IMR-90 (cell line): ENCODE measurements around the gene DLGAP4. TPM values are rescaled to one million over a fixed set of nuclear protein-coding genes. Genes with fewer than 3 reads are reported as not detected.

ENCODE experiments used
- ATAC-seq: fragments of 200-7000 bp; cut with Tn5 transposase; 2 replicates; pipeline ENCODE4 v1.9.1; 2020; ENCODE audit warnings: low read depth, mild to moderate bottlenecking, moderate library complexity
- BruUV-seq: library from RNA; stranded (reverse); fragments of 400-500 nt; replicated peaks from 2 replicates; lab custom pipeline; 2021; lab: Mats Ljungman, UMichigan
- CTCF ChIA-PET: fragments of 300-600 bp; formaldehyde crosslinking; extraction: SDS; loops from one replicate; lab custom pipeline; 2021; ENCODE audit warnings: antibody characterized with exemption; lab: Yijun Ruan, JAX
- POLR2A ChIA-PET: fragments of 300-600 bp; sonication (Branson Sonifier 250); formaldehyde crosslinking; loops from one replicate; lab custom pipeline; 2022; ENCODE audit warnings: antibody characterized with exemption; ENCODE audit not compliant: unreplicated experiment; lab: Charles Lee
- DNase-seq: peaks from one replicate; pipeline ENCODE4 v3.0.0; 2013
- H2AFZ ChIP-seq: replicated peaks from 2 replicates; pipeline ENCODE3; 2013; ENCODE audit warnings: low read length, mild to moderate bottlenecking; ENCODE audit not compliant: poor library complexity
- H2AK5ac ChIP-seq: 2 replicates; pipeline ENCODE4 v1.6.1; 2013; ENCODE audit warnings: low read depth, low read length, inconsistent platforms
- H2AK9ac ChIP-seq: replicated peaks from 2 replicates; pipeline ENCODE3; 2013; ENCODE audit warnings: mild to moderate bottlenecking, low read depth, low read length, moderate library complexity; ENCODE audit not compliant: poor library complexity
- H2BK120ac ChIP-seq: 2 replicates; pipeline ENCODE4 v1.6.1; 2013; ENCODE audit warnings: low read depth, low read length, inconsistent platforms
- H2BK15ac ChIP-seq: 3 replicates; pipeline ENCODE4 v1.6.1; 2013; ENCODE audit warnings: low read depth, low read length, inconsistent platforms
- H2BK20ac ChIP-seq: 2 replicates; pipeline ENCODE4 v1.6.1; 2013; ENCODE audit warnings: low read depth, mild to moderate bottlenecking, inconsistent platforms, low read length, moderate library complexity
- H2BK5ac ChIP-seq: 2 replicates; pipeline ENCODE4 v1.6.1; 2013; ENCODE audit warnings: mild to moderate bottlenecking, low read depth, low read length, inconsistent platforms; ENCODE audit not compliant: poor library complexity, severe bottlenecking
- H3K14ac ChIP-seq: replicated peaks from 2 replicates; pipeline ENCODE4 v1.6.1; 2013; ENCODE audit warnings: low read depth, low read length, inconsistent platforms
- H3K18ac ChIP-seq: 2 replicates; pipeline ENCODE4 v1.6.1; 2013; ENCODE audit warnings: low read depth, low read length, control low read depth
- H3K23ac ChIP-seq: 2 replicates; pipeline ENCODE4 v1.6.1; 2013; ENCODE audit warnings: low read depth, low read length, inconsistent platforms
- H3K27ac ChIP-seq: 2 replicates; pipeline ENCODE4 v1.5.1; 2013; ENCODE audit warnings: mild to moderate bottlenecking, control low read depth, low read length; ENCODE audit not compliant: insufficient read depth
- H3K27me3 ChIP-seq: 2 replicates; pipeline ENCODE4 v1.6.1; 2013; ENCODE audit warnings: low read length; ENCODE audit not compliant: control insufficient read depth, insufficient read depth
- H3K36me3 ChIP-seq: 2 replicates; pipeline ENCODE4 v1.6.1; 2013; ENCODE audit warnings: low read length, mixed read lengths; ENCODE audit not compliant: control insufficient read depth, insufficient read depth
- H3K4ac ChIP-seq: 2 replicates; pipeline ENCODE4 v1.6.1; 2013; ENCODE audit warnings: low read depth, low read length, inconsistent platforms
- H3K4me1 ChIP-seq: 2 replicates; pipeline ENCODE4 v1.6.1; 2013; ENCODE audit warnings: low read length, mixed read lengths; ENCODE audit not compliant: control insufficient read depth, insufficient read depth
- H3K4me2 ChIP-seq: 2 replicates; pipeline ENCODE4 v1.6.1; 2013; ENCODE audit warnings: low read depth, mild to moderate bottlenecking, control low read depth, low read length, moderate library complexity
- H3K4me3 ChIP-seq: 2 replicates; pipeline ENCODE4 v1.5.1; 2013; ENCODE audit warnings: low read depth, mild to moderate bottlenecking, control low read depth, low read length, moderate library complexity; ENCODE audit not compliant: insufficient read depth
- H3K56ac ChIP-seq: 2 replicates; pipeline ENCODE4 v1.6.1; 2013; ENCODE audit warnings: low read length, inconsistent platforms; ENCODE audit not compliant: insufficient read depth; ENCODE audit errors: extremely low read depth
- H3K79me1 ChIP-seq, 2 experiments: 2 replicates each; pipeline ENCODE4 v1.6.1; 2013; ENCODE audit warnings: low read length in 2 of 2, inconsistent platforms in 1 of 2, low read depth in 1 of 2
- H3K9ac ChIP-seq: 2 replicates; pipeline ENCODE4 v1.6.1; 2013; ENCODE audit warnings: low read depth, low read length, control low read depth
- H3K9me1 ChIP-seq: 2 replicates; pipeline ENCODE4 v1.6.1; 2013; ENCODE audit warnings: low read length, inconsistent platforms; ENCODE audit not compliant: insufficient read depth
- H3K9me3 ChIP-seq: 2 replicates; pipeline ENCODE4 v1.6.1; 2013; ENCODE audit warnings: low read length; ENCODE audit not compliant: control insufficient read depth, insufficient read depth
- H4K20me1 ChIP-seq: 2 replicates; pipeline ENCODE4 v1.6.1; 2013; ENCODE audit warnings: low read length, inconsistent platforms; ENCODE audit not compliant: insufficient read depth
- H4K5ac ChIP-seq: 2 replicates; pipeline ENCODE4 v1.6.1; 2013; ENCODE audit warnings: mild to moderate bottlenecking, low read depth, low read length, control low read depth
- H4K8ac ChIP-seq, 2 experiments: 2 replicates each; pipeline ENCODE4 v1.6.1; 2013; ENCODE audit warnings: low read depth in 2 of 2, low read length in 2 of 2, control low read depth in 1 of 2, inconsistent platforms in 1 of 2
- H4K91ac ChIP-seq: 2 replicates; pipeline ENCODE4 v1.6.1; 2013; ENCODE audit warnings: low read depth, low read length, inconsistent platforms; ENCODE audit not compliant: insufficient read depth
- ELK1 ChIP-seq: fragments of 150-350 bp; IDR thresholded peaks from 2 replicates; pipeline ENCODE4 v1.6.1; 2016; ENCODE audit warnings: low read depth, mild to moderate bottlenecking, low read length, moderate library complexity, borderline replicate concordance
- MAZ ChIP-seq: IDR thresholded peaks from 2 replicates; pipeline ENCODE4 v1.6.1; 2012; ENCODE audit warnings: low read depth, mild to moderate bottlenecking, low read length, improper control_type of control experiment, moderate library complexity, borderline replicate concordance
- MXI1 ChIP-seq: IDR thresholded peaks from 2 replicates; pipeline ENCODE4 v1.6.1; 2012; ENCODE audit warnings: low read depth, mild to moderate bottlenecking, low read length, moderate library complexity, borderline replicate concordance
- NFE2L2 ChIP-seq: fragments of 150-350 bp; IDR thresholded peaks from 2 replicates; pipeline ENCODE4 v1.6.1; 2016; ENCODE audit warnings: low read depth, mild to moderate bottlenecking, low read length
- POLR2A ChIP-seq: IDR thresholded peaks from 2 replicates; pipeline ENCODE4 v1.6.1; 2012; ENCODE audit warnings: mild to moderate bottlenecking, low read depth, low read length
- RAD21 ChIP-seq: IDR thresholded peaks from 2 replicates; pipeline ENCODE4 v1.6.1; 2012; ENCODE audit warnings: low read length, improper control_type of control experiment
- RCOR1 ChIP-seq: IDR thresholded peaks from 2 replicates; pipeline ENCODE4 v1.6.1; 2012; ENCODE audit warnings: mild to moderate bottlenecking, low read length, improper control_type of control experiment; ENCODE audit not compliant: insufficient replicate concordance
- RFX5 ChIP-seq: IDR thresholded peaks from 2 replicates; pipeline ENCODE4 v1.8.0; 2012; ENCODE audit warnings: low read depth, mild to moderate bottlenecking, low read length, moderate library complexity
- SMC3 ChIP-seq: fragments of 150-350 bp; IDR thresholded peaks from 2 replicates; pipeline ENCODE4 v1.6.1; 2016; ENCODE audit warnings: low read depth, mild to moderate bottlenecking, antibody characterized with exemption, low read length, moderate library complexity
- WGBS, 2 experiments: methylation state at CpG; one replicate each; pipeline versions ENCODE4 v1.1.5 to v1.1.7; 2013; ENCODE audit warnings: missing lambda C conversion rate in 2 of 2; ENCODE audit not compliant: insufficient read length in 1 of 2; ENCODE audit errors: extremely low coverage in 2 of 2; 5-methylcytosine and 5-hydroxymethylcytosine counted together
- dilution Hi-C: fragments of 300-500 bp; cut with HindIII; formaldehyde crosslinking; loops from one replicate; pipeline ENCODE4 v1.14.3; 2018; ENCODE audit warnings: low sequenced_read_pairs; ENCODE audit not compliant: unreplicated experiment
- in situ Hi-C: fragments of 300-500 bp; cut with MboI; formaldehyde crosslinking; loops from 3 replicates; pipeline ENCODE4 v1.14.3; 2019; ENCODE audit warnings: low sequenced_read_pairs, inconsistent platforms, mixed read lengths
- intact Hi-C: fragments of 100-400 bp; cut with micrococcal nuclease; formaldehyde crosslinking; loops from 2 replicates; pipeline ENCODE4 v1.10.0; 2022
- polyA plus RNA-seq, 3 experiments: library from polyadenylated mRNA; depleted of rRNA; stranded (reverse); fragments of >200 nt; gene quantifications; 2 replicates each; pipeline ENCODE4 v1.2.3, GENCODE V29; 2012; ENCODE audit warnings: low replicate concordance in 1 of 3
- total RNA-seq: library from RNA; depleted of rRNA; stranded (reverse); fragments of >200 nt; gene quantifications from 2 replicates; pipeline ENCODE4 v1.2.3, GENCODE V29; 2012
- TF ChIP-seq, protein P1 (sequence below): fragments of 150-350 bp; IDR thresholded peaks from 2 replicates; pipeline ENCODE4 v1.6.1; 2017; ENCODE audit warnings: mild to moderate bottlenecking, antibody characterized with exemption, low read length, low read depth

Gene DLGAP4
- total and polyA plus RNA-seq, 2 of the 4 experiments (the other 2 are of a cell fraction): 32.3 to 73.2 TPM

GRCh38 chr20:36547186-36548005 lies 241.3 kb downstream of the DLGAP4 start:
- BruUV-seq: no TSS peak
- Histone ChIP-seq H4K8ac (no peak overlapping the region), H3K18ac (no peak overlapping the region), H3K4me2 (no peak overlapping the region), H2BK120ac (no peak overlapping the region), H3K9me1 (peaks cover 21% of the 10 kb centered on the region), H3K14ac (no peak overlapping the region), H2BK5ac (no peak overlapping the region), H3K56ac (no peak overlapping the region), H3K27ac (no peak overlapping the region), H3K4me3 (no peak overlapping the region), H3K79me1 (peaks cover 16 to 81% of the 10 kb centered on the region in 2 experiments; a peak in 3 of 4 replicates), H2BK20ac (no peak overlapping the region), H2AK5ac (no peak overlapping the region), H3K4me1 (peaks cover 19% of the 10 kb centered on the region), H2BK15ac (no peak overlapping the region), H3K23ac (no peak overlapping the region), H4K20me1 (peaks cover 88% of the 10 kb centered on the region), H4K5ac (no peak overlapping the region), H3K9me3 (no peaks in the 10 kb centered on the region), H3K4ac (no peak overlapping the region), H3K9ac (no peak overlapping the region), H2AK9ac (no peak overlapping the region), H3K27me3 (no peaks in the 10 kb centered on the region), H2AFZ (no peak overlapping the region), H3K36me3 (peaks cover 51% of the 10 kb centered on the region), H4K91ac (no peak overlapping the region)
- no CpG with 5 or more reads among the region's 12 CpGs for WGBS, 2 experiments
- dilution Hi-C loops: no loop called here
- DNase-seq: no peak
- intact Hi-C loops: no loop called here
- no peak for ATAC-seq
- ChIA-PET POLR2A (interaction anchor here (0.6 kb wide), 1 partner anchor 10 kb away, joined by 3 read pairs; no protein-coding TSS in a partner anchor), CTCF (no interaction called here)
- in situ Hi-C loops: no loop called here
- TF ChIP-seq RAD21 (no peak), POLR2A (no peak), SMC3 (no peak), MAZ (no peak), MXI1 (no peak), RCOR1 (no peak), NFE2L2 (no peak), ELK1 (no peak), RFX5 (no peak)
- TF ChIP-seq, protein P1, sequence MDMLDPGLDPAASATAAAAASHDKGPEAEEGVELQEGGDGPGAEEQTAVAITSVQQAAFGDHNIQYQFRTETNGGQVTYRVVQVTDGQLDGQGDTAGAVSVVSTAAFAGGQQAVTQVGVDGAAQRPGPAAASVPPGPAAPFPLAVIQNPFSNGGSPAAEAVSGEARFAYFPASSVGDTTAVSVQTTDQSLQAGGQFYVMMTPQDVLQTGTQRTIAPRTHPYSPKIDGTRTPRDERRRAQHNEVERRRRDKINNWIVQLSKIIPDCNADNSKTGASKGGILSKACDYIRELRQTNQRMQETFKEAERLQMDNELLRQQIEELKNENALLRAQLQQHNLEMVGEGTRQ: no peak
